ENCODE measurements around the gene FBLN7. TPM values are rescaled to one million over a fixed set of nuclear protein-coding genes. Genes with fewer than 3 reads are reported as not detected.

The FBLN7 gene
- total and polyA plus RNA-seq, 4 donors: 0.60 to 2.4 (median 1.9) TPM

DNA sequence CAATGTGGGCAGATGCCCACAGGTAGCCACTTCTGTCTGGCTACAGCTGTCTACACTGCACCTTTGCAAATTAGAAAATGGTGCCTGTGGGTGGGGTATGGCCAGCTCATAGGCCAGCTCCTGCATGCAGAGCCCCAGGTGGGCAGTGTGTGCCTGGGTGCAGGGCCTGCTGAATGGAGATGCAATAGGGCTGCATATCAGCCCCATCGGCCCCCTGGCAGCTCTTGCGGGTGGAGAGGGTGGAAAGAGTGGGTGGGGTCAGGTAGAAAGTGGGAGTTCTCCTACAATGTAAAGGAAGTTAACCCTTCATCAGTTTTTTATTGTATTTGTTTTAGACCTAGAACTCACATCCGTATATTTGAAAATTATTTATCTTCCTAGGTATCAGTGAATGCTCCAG lies 37.1 kb downstream of the FBLN7 start:
- no peak for DNase-seq (ENCODE audit: low spot score)
- Histone ChIP-seq H3K4me3 (ENCODE audit: low read depth in 1 of 3, low read length in 3 of 3) (no peak overlapping the region), H3K27me3 (ENCODE audit: control insufficient read depth in 4 of 4, insufficient read depth in 4 of 4, low read length in 3 of 4) (peaks cover 0 to 2% (median 0%) of the 10 kb centered on the region in 4 donors), H3K27ac (ENCODE audit: low read depth in 1 of 2, low read length in 2 of 2) (no peak overlapping the region), H3K9me3 (ENCODE audit: control insufficient read depth in 4 of 4, low read length in 3 of 4) (no peaks in the 10 kb centered on the region), H3K36me3 (ENCODE audit: control insufficient read depth in 4 of 4, insufficient read depth in 3 of 4, low read depth in 1 of 4, low read length in 3 of 4) (no peaks in the 10 kb centered on the region), H3K9ac (ENCODE audit: low read depth in 1 of 2, low read length in 2 of 2) (no peak overlapping the region), H3K4me1 (ENCODE audit: control insufficient read depth in 4 of 4, insufficient read depth in 4 of 4, low read length in 3 of 4) (no peaks in the 10 kb centered on the region)
- TF ChIP-seq, protein P1, sequence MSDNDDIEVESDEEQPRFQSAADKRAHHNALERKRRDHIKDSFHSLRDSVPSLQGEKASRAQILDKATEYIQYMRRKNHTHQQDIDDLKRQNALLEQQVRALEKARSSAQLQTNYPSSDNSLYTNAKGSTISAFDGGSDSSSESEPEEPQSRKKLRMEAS (IDR thresholded peaks at IDR 0.05): no peak
- TF ChIP-seq GABPA (IDR thresholded peaks at IDR 0.05 in 1 of 2, conservative IDR thresholded peaks at IDR 0.05 in 1 of 2): no peak
- no peak for TF ChIP-seq JUND (IDR thresholded peaks at IDR 0.05)
- TF ChIP-seq, protein P2, sequence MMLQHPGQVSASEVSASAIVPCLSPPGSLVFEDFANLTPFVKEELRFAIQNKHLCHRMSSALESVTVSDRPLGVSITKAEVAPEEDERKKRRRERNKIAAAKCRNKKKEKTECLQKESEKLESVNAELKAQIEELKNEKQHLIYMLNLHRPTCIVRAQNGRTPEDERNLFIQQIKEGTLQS (IDR thresholded peaks at IDR 0.05): no peak
- TF ChIP-seq, protein P3, sequence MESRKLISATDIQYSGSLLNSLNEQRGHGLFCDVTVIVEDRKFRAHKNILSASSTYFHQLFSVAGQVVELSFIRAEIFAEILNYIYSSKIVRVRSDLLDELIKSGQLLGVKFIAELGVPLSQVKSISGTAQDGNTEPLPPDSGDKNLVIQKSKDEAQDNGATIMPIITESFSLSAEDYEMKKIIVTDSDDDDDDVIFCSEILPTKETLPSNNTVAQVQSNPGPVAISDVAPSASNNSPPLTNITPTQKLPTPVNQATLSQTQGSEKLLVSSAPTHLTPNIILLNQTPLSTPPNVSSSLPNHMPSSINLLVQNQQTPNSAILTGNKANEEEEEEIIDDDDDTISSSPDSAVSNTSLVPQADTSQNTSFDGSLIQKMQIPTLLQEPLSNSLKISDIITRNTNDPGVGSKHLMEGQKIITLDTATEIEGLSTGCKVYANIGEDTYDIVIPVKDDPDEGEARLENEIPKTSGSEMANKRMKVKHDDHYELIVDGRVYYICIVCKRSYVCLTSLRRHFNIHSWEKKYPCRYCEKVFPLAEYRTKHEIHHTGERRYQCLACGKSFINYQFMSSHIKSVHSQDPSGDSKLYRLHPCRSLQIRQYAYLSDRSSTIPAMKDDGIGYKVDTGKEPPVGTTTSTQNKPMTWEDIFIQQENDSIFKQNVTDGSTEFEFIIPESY (IDR thresholded peaks at IDR 0.05): no peak
- TF ChIP-seq FOXA2 (IDR thresholded peaks at IDR 0.05): no peak
- TF ChIP-seq TAF1 (conservative IDR thresholded peaks at IDR 0.05): no peak
- TF ChIP-seq, protein P4, sequence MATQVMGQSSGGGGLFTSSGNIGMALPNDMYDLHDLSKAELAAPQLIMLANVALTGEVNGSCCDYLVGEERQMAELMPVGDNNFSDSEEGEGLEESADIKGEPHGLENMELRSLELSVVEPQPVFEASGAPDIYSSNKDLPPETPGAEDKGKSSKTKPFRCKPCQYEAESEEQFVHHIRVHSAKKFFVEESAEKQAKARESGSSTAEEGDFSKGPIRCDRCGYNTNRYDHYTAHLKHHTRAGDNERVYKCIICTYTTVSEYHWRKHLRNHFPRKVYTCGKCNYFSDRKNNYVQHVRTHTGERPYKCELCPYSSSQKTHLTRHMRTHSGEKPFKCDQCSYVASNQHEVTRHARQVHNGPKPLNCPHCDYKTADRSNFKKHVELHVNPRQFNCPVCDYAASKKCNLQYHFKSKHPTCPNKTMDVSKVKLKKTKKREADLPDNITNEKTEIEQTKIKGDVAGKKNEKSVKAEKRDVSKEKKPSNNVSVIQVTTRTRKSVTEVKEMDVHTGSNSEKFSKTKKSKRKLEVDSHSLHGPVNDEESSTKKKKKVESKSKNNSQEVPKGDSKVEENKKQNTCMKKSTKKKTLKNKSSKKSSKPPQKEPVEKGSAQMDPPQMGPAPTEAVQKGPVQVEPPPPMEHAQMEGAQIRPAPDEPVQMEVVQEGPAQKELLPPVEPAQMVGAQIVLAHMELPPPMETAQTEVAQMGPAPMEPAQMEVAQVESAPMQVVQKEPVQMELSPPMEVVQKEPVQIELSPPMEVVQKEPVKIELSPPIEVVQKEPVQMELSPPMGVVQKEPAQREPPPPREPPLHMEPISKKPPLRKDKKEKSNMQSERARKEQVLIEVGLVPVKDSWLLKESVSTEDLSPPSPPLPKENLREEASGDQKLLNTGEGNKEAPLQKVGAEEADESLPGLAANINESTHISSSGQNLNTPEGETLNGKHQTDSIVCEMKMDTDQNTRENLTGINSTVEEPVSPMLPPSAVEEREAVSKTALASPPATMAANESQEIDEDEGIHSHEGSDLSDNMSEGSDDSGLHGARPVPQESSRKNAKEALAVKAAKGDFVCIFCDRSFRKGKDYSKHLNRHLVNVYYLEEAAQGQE (IDR thresholded peaks at IDR 0.05): no peak
- TF ChIP-seq HNF4A (conservative IDR thresholded peaks at IDR 0.05): no peak
- TF ChIP-seq FOXA1 (IDR thresholded peaks at IDR 0.05): no peak
- no peak for TF ChIP-seq RAD21 (IDR thresholded peaks at IDR 0.05)
- TF ChIP-seq YY1 (IDR thresholded peaks at IDR 0.05): no peak
- TF ChIP-seq EGR1 (IDR thresholded peaks at IDR 0.05; ENCODE audit: low read depth in 2 of 2): no peak
- TF ChIP-seq HNF4G (IDR thresholded peaks at IDR 0.05): no peak
- TF ChIP-seq NR2F2 (IDR thresholded peaks at IDR 0.05): no peak
- TF ChIP-seq, protein P5, sequence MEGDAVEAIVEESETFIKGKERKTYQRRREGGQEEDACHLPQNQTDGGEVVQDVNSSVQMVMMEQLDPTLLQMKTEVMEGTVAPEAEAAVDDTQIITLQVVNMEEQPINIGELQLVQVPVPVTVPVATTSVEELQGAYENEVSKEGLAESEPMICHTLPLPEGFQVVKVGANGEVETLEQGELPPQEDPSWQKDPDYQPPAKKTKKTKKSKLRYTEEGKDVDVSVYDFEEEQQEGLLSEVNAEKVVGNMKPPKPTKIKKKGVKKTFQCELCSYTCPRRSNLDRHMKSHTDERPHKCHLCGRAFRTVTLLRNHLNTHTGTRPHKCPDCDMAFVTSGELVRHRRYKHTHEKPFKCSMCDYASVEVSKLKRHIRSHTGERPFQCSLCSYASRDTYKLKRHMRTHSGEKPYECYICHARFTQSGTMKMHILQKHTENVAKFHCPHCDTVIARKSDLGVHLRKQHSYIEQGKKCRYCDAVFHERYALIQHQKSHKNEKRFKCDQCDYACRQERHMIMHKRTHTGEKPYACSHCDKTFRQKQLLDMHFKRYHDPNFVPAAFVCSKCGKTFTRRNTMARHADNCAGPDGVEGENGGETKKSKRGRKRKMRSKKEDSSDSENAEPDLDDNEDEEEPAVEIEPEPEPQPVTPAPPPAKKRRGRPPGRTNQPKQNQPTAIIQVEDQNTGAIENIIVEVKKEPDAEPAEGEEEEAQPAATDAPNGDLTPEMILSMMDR (IDR thresholded peaks at IDR 0.05; ENCODE audit: low read depth, low read length, missing input control): no peak
- no peak for TF ChIP-seq RXRA (IDR thresholded peaks at IDR 0.05)
- TF ChIP-seq SP1 (IDR thresholded peaks at IDR 0.05): no peak
- WGBS: 97% methylated on average over 3 of the region's 3 CpGs
